ENCODE results near the gene PAPSS1.

The PAPSS1 gene

GRCh38 chr4:107693132-107693531 lies 26.9 kb downstream of the PAPSS1 start:
- Histone ChIP-seq H3K9me3 (ENCODE audit: insufficient read depth, low read depth, low read length) (peaks cover 2% of the 10 kb centered on the region), H3K79me2 (ENCODE audit: control insufficient read depth, insufficient read depth, low read length, poor library complexity) (no peaks in the 10 kb centered on the region), H2AFZ (ENCODE audit: insufficient read depth, low read length, poor library complexity) (no peak overlapping the region), H3K9ac (ENCODE audit: low read length) (no peak overlapping the region), H3K36me3 (ENCODE audit: control insufficient read depth in 1 of 2, insufficient read depth in 2 of 2, low read length in 2 of 2) (peaks cover 1 to 4% of the 10 kb centered on the region in 2 experiments), H3K4ac (ENCODE audit: low read depth, low read length) (no peak overlapping the region), H4K91ac (ENCODE audit: low read depth, low read length) (no peak overlapping the region), H3K27ac (ENCODE audit: low read depth, low read length) (no peak overlapping the region), H2BK120ac (ENCODE audit: insufficient read depth, low read length, poor library complexity) (no peak overlapping the region), H4K12ac (ENCODE audit: low read depth, low read length) (no peak overlapping the region), H3K27me3 (ENCODE audit: insufficient read depth, low read length) (no peaks in the 10 kb centered on the region), H4K8ac (ENCODE audit: low read depth, low read length) (no peak overlapping the region), H3K18ac (ENCODE audit: low read length) (no peak overlapping the region), H3K4me1 (ENCODE audit: control insufficient read depth in 1 of 2, insufficient read depth in 2 of 2, low read length in 2 of 2) (peaks cover 5 to 12% of the 10 kb centered on the region in 2 experiments), H2BK12ac (ENCODE audit: low read length) (no peak overlapping the region), H2AK5ac (ENCODE audit: low read length) (no peak overlapping the region), H3K4me3 (ENCODE audit: low read depth, low read length) (no peak overlapping the region), H3K79me1 (ENCODE audit: low read length) (peaks cover 5% of the 10 kb centered on the region), H2BK5ac (ENCODE audit: low read depth, low read length, poor library complexity) (no peak overlapping the region), H3K4me2 (ENCODE audit: low read length) (no peak overlapping the region), H3K23ac (ENCODE audit: low read length) (no peak overlapping the region), H3K14ac (ENCODE audit: low read length) (no peak overlapping the region)
- DNase-seq = no peak
- WGBS (ENCODE audit: extremely low coverage, insufficient coverage, insufficient read length) = no CpG with 5 or more reads among the region's 2 CpGs

- Histone ChIP-seq H4K91ac (ENCODE audit: low read depth, low read length) (no peak overlapping the region), H2BK5ac (ENCODE audit: low read depth, low read length, poor library complexity) (no peak overlapping the region), H2BK12ac (ENCODE audit: low read length) (no peak overlapping the region), H3K79me2 (ENCODE audit: control insufficient read depth, insufficient read depth, low read length, poor library complexity) (no peaks in the 10 kb centered on the region), H3K9me3 (ENCODE audit: insufficient read depth, low read depth, low read length) (peaks cover 2% of the 10 kb centered on the region), H3K79me1 (ENCODE audit: low read length) (peaks cover 5% of the 10 kb centered on the region), H3K36me3 (ENCODE audit: control insufficient read depth in 1 of 2, insufficient read depth in 2 of 2, low read length in 2 of 2) (peaks cover 1 to 4% of the 10 kb centered on the region in 2 experiments), H4K12ac (ENCODE audit: low read depth, low read length) (no peak overlapping the region), H2AK5ac (ENCODE audit: low read length) (no peak overlapping the region), H3K4me3 (ENCODE audit: low read depth, low read length) (no peak overlapping the region), H3K4me2 (ENCODE audit: low read length) (no peak overlapping the region), H2AFZ (ENCODE audit: insufficient read depth, low read length, poor library complexity) (no peak overlapping the region), H3K27ac (ENCODE audit: low read depth, low read length) (no peak overlapping the region), H2BK120ac (ENCODE audit: insufficient read depth, low read length, poor library complexity) (no peak overlapping the region), H4K8ac (ENCODE audit: low read depth, low read length) (no peak overlapping the region), H3K23ac (ENCODE audit: low read length) (no peak overlapping the region), H3K18ac (ENCODE audit: low read length) (no peak overlapping the region), H3K27me3 (ENCODE audit: insufficient read depth, low read length) (no peaks in the 10 kb centered on the region), H3K14ac (ENCODE audit: low read length) (no peak overlapping the region), H3K4me1 (ENCODE audit: control insufficient read depth in 1 of 2, insufficient read depth in 2 of 2, low read length in 2 of 2) (peaks cover 5 to 12% of the 10 kb centered on the region in 2 experiments), H3K4ac (ENCODE audit: low read depth, low read length) (no peak overlapping the region), H3K9ac (ENCODE audit: low read length) (no peak overlapping the region)
- no CpG with 5 or more reads among the region's 3 CpGs for WGBS (ENCODE audit: extremely low coverage, insufficient coverage, insufficient read length)
- DNase-seq = peak in 1 of 2 donors; percentile 28
Observed at GRCh38 chr4:107692202-107692601, 27.8 kb downstream of the PAPSS1 start.

GRCh38 chr4:107691378-107691777 lies 28.7 kb downstream of the PAPSS1 start:
- Histone ChIP-seq H3K14ac (ENCODE audit: low read length) (no peak overlapping the region), H3K23ac (ENCODE audit: low read length) (no peak overlapping the region), H3K9me3 (ENCODE audit: insufficient read depth, low read depth, low read length) (peaks cover 2% of the 10 kb centered on the region), H3K27ac (ENCODE audit: low read depth, low read length) (no peak overlapping the region), H2AFZ (ENCODE audit: insufficient read depth, low read length, poor library complexity) (no peak overlapping the region), H2BK5ac (ENCODE audit: low read depth, low read length, poor library complexity) (no peak overlapping the region), H4K8ac (ENCODE audit: low read depth, low read length) (no peak overlapping the region), H4K12ac (ENCODE audit: low read depth, low read length) (no peak overlapping the region), H2AK5ac (ENCODE audit: low read length) (no peak overlapping the region), H3K4me3 (ENCODE audit: low read depth, low read length) (no peak overlapping the region), H3K4me1 (ENCODE audit: control insufficient read depth in 1 of 2, insufficient read depth in 2 of 2, low read length in 2 of 2) (peaks cover 5 to 12% of the 10 kb centered on the region in 2 experiments), H3K4ac (ENCODE audit: low read depth, low read length) (no peak overlapping the region), H3K9ac (ENCODE audit: low read length) (no peak overlapping the region), H2BK12ac (ENCODE audit: low read length) (no peak overlapping the region), H3K79me1 (ENCODE audit: low read length) (peaks cover 5% of the 10 kb centered on the region), H3K79me2 (ENCODE audit: control insufficient read depth, insufficient read depth, low read length, poor library complexity) (no peaks in the 10 kb centered on the region), H2BK120ac (ENCODE audit: insufficient read depth, low read length, poor library complexity) (no peak overlapping the region), H3K4me2 (ENCODE audit: low read length) (no peak overlapping the region), H3K18ac (ENCODE audit: low read length) (no peak overlapping the region), H3K36me3 (ENCODE audit: control insufficient read depth in 1 of 2, insufficient read depth in 2 of 2, low read length in 2 of 2) (peaks cover 1 to 4% of the 10 kb centered on the region in 2 experiments), H4K91ac (ENCODE audit: low read depth, low read length) (no peak overlapping the region), H3K27me3 (ENCODE audit: insufficient read depth, low read length) (no peaks in the 10 kb centered on the region)
- no peak for DNase-seq
- no CpG with 5 or more reads among the region's 4 CpGs for WGBS (ENCODE audit: extremely low coverage, insufficient coverage, insufficient read length)

- Histone ChIP-seq H3K79me1 (ENCODE audit: low read length) (peaks cover 5% of the 10 kb centered on the region), H3K9ac (ENCODE audit: low read length) (no peak overlapping the region), H3K4me3 (ENCODE audit: low read depth, low read length) (no peak overlapping the region), H2BK120ac (ENCODE audit: insufficient read depth, low read length, poor library complexity) (no peak overlapping the region), H3K4me2 (ENCODE audit: low read length) (peak overlapping the region; percentile 39), H2AFZ (ENCODE audit: insufficient read depth, low read length, poor library complexity) (no peak overlapping the region), H3K27ac (ENCODE audit: low read depth, low read length) (peak overlapping the region; percentile 45), H2BK12ac (ENCODE audit: low read length) (no peak overlapping the region), H3K9me3 (ENCODE audit: insufficient read depth, low read depth, low read length) (no peaks in the 10 kb centered on the region), H3K27me3 (ENCODE audit: insufficient read depth, low read length) (no peaks in the 10 kb centered on the region), H3K4ac (ENCODE audit: low read depth, low read length) (no peak overlapping the region), H3K36me3 (ENCODE audit: control insufficient read depth in 1 of 2, insufficient read depth in 2 of 2, low read length in 2 of 2) (peaks cover 1 to 4% of the 10 kb centered on the region in 2 experiments), H3K23ac (ENCODE audit: low read length) (no peak overlapping the region), H3K79me2 (ENCODE audit: control insufficient read depth, insufficient read depth, low read length, poor library complexity) (no peaks in the 10 kb centered on the region), H3K18ac (ENCODE audit: low read length) (peak overlapping the region; percentile 56), H3K4me1 (ENCODE audit: control insufficient read depth in 1 of 2, insufficient read depth in 2 of 2, low read length in 2 of 2) (peaks cover 5 to 12% of the 10 kb centered on the region in 2 experiments), H4K91ac (ENCODE audit: low read depth, low read length) (no peak overlapping the region), H4K12ac (ENCODE audit: low read depth, low read length) (no peak overlapping the region), H4K8ac (ENCODE audit: low read depth, low read length) (no peak overlapping the region), H2BK5ac (ENCODE audit: low read depth, low read length, poor library complexity) (no peak overlapping the region), H3K14ac (ENCODE audit: low read length) (no peak overlapping the region), H2AK5ac (ENCODE audit: low read length) (no peak overlapping the region)
- DNase-seq = peak; percentile 36 to 82
- WGBS (ENCODE audit: extremely low coverage, insufficient coverage, insufficient read length) = no CpG with 5 or more reads among the region's 2 CpGs
Observed at GRCh38 chr4:107689912-107690587, 30.0 kb downstream of the PAPSS1 start.
